WERI-Rb-1 (cell line): ENCODE results near the gene SMIM15.

ENCODE experiments used
- DNase-seq: peaks from one replicate; pipeline ENCODE4 v3.0.0-alpha.2; 2020
- H3K27ac ChIP-seq: fragments of 250-450 bp; sonication (Bioruptor Pico); 2 replicates; pipeline ENCODE4 v1.5.1; 2020; ENCODE audit warnings: mild to moderate bottlenecking, moderate library complexity
- H3K27me3 ChIP-seq: fragments of 250-450 bp; sonication (Bioruptor Pico); 2 replicates; pipeline ENCODE4 v1.5.1; 2021; ENCODE audit warnings: mild to moderate bottlenecking, low read depth, moderate library complexity; ENCODE audit not compliant: insufficient read depth, severe bottlenecking
- H3K36me3 ChIP-seq: fragments of 250-450 bp; sonication (Bioruptor Pico); 2 replicates; pipeline ENCODE4 v1.5.1; 2020; ENCODE audit warnings: mild to moderate bottlenecking, moderate library complexity
- H3K4me3 ChIP-seq: 2 replicates; pipeline ENCODE4 v1.5.1; 2011; ENCODE audit warnings: low read depth, mild to moderate bottlenecking, control low read depth, low read length
- H3K9me3 ChIP-seq: fragments of 250-450 bp; sonication (Bioruptor Pico); 2 replicates; pipeline ENCODE4 v1.5.1; 2021; ENCODE audit warnings: mild to moderate bottlenecking, moderate library complexity; ENCODE audit not compliant: severe bottlenecking
- CTCF ChIP-seq: IDR thresholded peaks from 2 replicates; pipeline ENCODE4 v1.5.1; 2011; ENCODE audit warnings: low read depth, mild to moderate bottlenecking, control low read depth, inconsistent platforms, low read length

SMIM15 gene

GRCh38 chr5:61120534-61120933 lies 41.7 kb downstream of the SMIM15 start:
- Histone ChIP-seq H3K27ac (no peak overlapping the region), H3K4me3 (no peak overlapping the region), H3K36me3 (no peaks in the 10 kb centered on the region), H3K27me3 (no peaks in the 10 kb centered on the region), H3K9me3 (no peaks in the 10 kb centered on the region)
- no peak for TF ChIP-seq CTCF
- DNase-seq = no peak

- no peaks in the 10 kb centered on the region for H3K36me3 ChIP-seq
- no peak overlapping the region for H3K4me3 ChIP-seq
- DNase-seq = no peak
- no peaks in the 10 kb centered on the region for H3K9me3 ChIP-seq
- no peak overlapping the region for H3K27ac ChIP-seq
- H3K27me3 ChIP-seq = no peaks in the 10 kb centered on the region
- no peak for TF ChIP-seq CTCF
Observed at GRCh38 chr5:61119066-61119465, 43.2 kb downstream of the SMIM15 start.

GRCh38 chr5:61115968-61116367 lies 46.3 kb downstream of the SMIM15 start:
- Histone ChIP-seq H3K4me3 (no peak overlapping the region), H3K27ac (no peak overlapping the region), H3K36me3 (no peaks in the 10 kb centered on the region), H3K9me3 (no peaks in the 10 kb centered on the region), H3K27me3 (no peaks in the 10 kb centered on the region)
- no peak for TF ChIP-seq CTCF
- DNase-seq = no peak

- Histone ChIP-seq H3K36me3 (no peaks in the 10 kb centered on the region), H3K9me3 (no peaks in the 10 kb centered on the region), H3K4me3 (no peak overlapping the region), H3K27ac (no peak overlapping the region), H3K27me3 (no peaks in the 10 kb centered on the region)
- no peak for TF ChIP-seq CTCF
- no peak for DNase-seq
Observed at GRCh38 chr5:61114441-61114840, 47.8 kb downstream of the SMIM15 start.
